H1 (cell line): Measurements from ENCODE around the gene CDK5RAP3. TPM values are rescaled to one million over a fixed set of nuclear protein-coding genes. Genes with fewer than 3 reads are reported as not detected.

Source experiments
- CTCF ChIA-PET: fragments of 300-600 bp; sonication (Branson Sonifier 250); formaldehyde crosslinking; loops from one replicate; lab custom pipeline; 2021; ENCODE audit not compliant: partially characterized antibody; lab: Charles Lee
- POLR2A ChIA-PET: fragments of 300-600 bp; sonication (Branson Sonifier 250); formaldehyde crosslinking; loops from one replicate; lab custom pipeline; 2021; ENCODE audit warnings: inconsistent platforms; ENCODE audit not compliant: partially characterized antibody; lab: Charles Lee
- DNase-seq, 2 experiments: peaks; one replicate each; pipeline versions ENCODE4 v3.0.0 to v3.0.0-alpha.2; 2010 to 2022; ENCODE audit warnings: low spot score in 2 of 2, low read depth in 1 of 2, mixed read lengths in 1 of 2
- FAIRE-seq: peaks from 2 replicates; lab custom pipeline; 2011; peaks lifted over from hg19 to GRCh38; lab: Jason Lieb, UNC
- H2AFZ ChIP-seq: 2 replicates; pipeline ENCODE4 v1.8.1; 2012; ENCODE audit warnings: low read length, inconsistent platforms
- H2AK5ac ChIP-seq: 2 replicates; pipeline ENCODE4 v1.6.1; 2013; ENCODE audit warnings: low read depth, low read length
- H2BK120ac ChIP-seq: replicated peaks from 2 replicates; pipeline ENCODE3; 2013; ENCODE audit warnings: low read depth, low read length, inconsistent platforms
- H2BK12ac ChIP-seq: 2 replicates; pipeline ENCODE4 v1.6.1; 2013; ENCODE audit warnings: low read depth, low read length
- H2BK15ac ChIP-seq: 2 replicates; pipeline ENCODE4 v1.6.1; 2013; ENCODE audit warnings: low read length
- H2BK20ac ChIP-seq: 2 replicates; pipeline ENCODE4 v1.6.1; 2013; ENCODE audit warnings: low read length
- H2BK5ac ChIP-seq: 2 replicates; pipeline ENCODE4 v1.6.1; 2013; ENCODE audit warnings: low read depth, low read length
- H3K14ac ChIP-seq: 2 replicates; pipeline ENCODE4 v1.6.1; 2013; ENCODE audit warnings: inconsistent platforms; ENCODE audit not compliant: insufficient read length
- H3K18ac ChIP-seq: 2 replicates; pipeline ENCODE4 v1.6.1; 2013; ENCODE audit warnings: low read length; ENCODE audit errors: extremely low read depth
- H3K23ac ChIP-seq: 2 replicates; pipeline ENCODE4 v1.6.1; 2013; ENCODE audit warnings: inconsistent platforms; ENCODE audit not compliant: insufficient read length
- H3K23me2 ChIP-seq: 2 replicates; pipeline ENCODE4 v1.6.1; 2013; ENCODE audit warnings: low read depth, low read length
- H3K27ac ChIP-seq: 2 replicates; pipeline ENCODE4 v1.6.1; 2011; ENCODE audit warnings: low read depth, low read length, inconsistent platforms
- H3K27me3 ChIP-seq, 4 experiments: replicated peaks in 1 of 4; 1 replicate in 1 of 4; 2 replicates in 3 of 4; pipeline versions ENCODE4 v1.6.1 to v1.8.1; 2011 to 2013; ENCODE audit warnings: low read length in 3 of 4, mild to moderate bottlenecking in 3 of 4, inconsistent platforms in 2 of 4, mixed read lengths in 2 of 4, moderate library complexity in 1 of 4; ENCODE audit not compliant: control insufficient read depth in 3 of 4, insufficient read depth in 3 of 4; ENCODE audit errors: extremely low read depth in 1 of 4
- H3K36me3 ChIP-seq, 4 experiments: 2 replicates each; pipeline versions ENCODE4 v1.6.1 to v1.8.1; 2011 to 2013; ENCODE audit warnings: mild to moderate bottlenecking in 4 of 4, low read length in 3 of 4, moderate library complexity in 2 of 4, control low read depth in 1 of 4, inconsistent platforms in 1 of 4; ENCODE audit not compliant: insufficient read depth in 4 of 4, control insufficient read depth in 2 of 4
- H3K4ac ChIP-seq: replicated peaks from 2 replicates; pipeline ENCODE3; 2013; ENCODE audit warnings: low read length, low read depth, mixed read lengths, inconsistent platforms; ENCODE audit not compliant: insufficient read length
- H3K4me1 ChIP-seq, 4 experiments: replicated peaks in 1 of 4; 1 replicate in 1 of 4; 2 replicates in 3 of 4; pipeline versions ENCODE4 v1.6.1 to v1.8.1; 2011 to 2013; ENCODE audit warnings: low read length in 3 of 4, inconsistent platforms in 2 of 4, mixed read lengths in 1 of 4; ENCODE audit not compliant: insufficient read depth in 4 of 4, control insufficient read depth in 3 of 4
- H3K4me2 ChIP-seq, 2 experiments: 2 replicates each; pipeline versions ENCODE4 v1.6.1 to v1.8.1; 2011 to 2013; ENCODE audit warnings: low read depth in 2 of 2, low read length in 2 of 2, control low read depth in 1 of 2, inconsistent platforms in 1 of 2, mild to moderate bottlenecking in 1 of 2; ENCODE audit not compliant: insufficient read depth in 1 of 2
- H3K4me3 ChIP-seq, 4 experiments: fragments of 200-600, 300-600 bp in 1 of 4; sonication (generic), shearing (Covaris generic), sonication (Bioruptor Twin) in 1 of 4; 2 replicates each; pipeline versions ENCODE4 v1.5.1 to v1.8.1; 2011 to 2016; ENCODE audit warnings: low read length in 4 of 4, low read depth in 3 of 4, control low read depth in 2 of 4, inconsistent platforms in 2 of 4, mild to moderate bottlenecking in 2 of 4, mixed read lengths in 1 of 4, moderate library complexity in 1 of 4; ENCODE audit not compliant: insufficient read depth in 2 of 4; ENCODE audit errors: extremely low read depth in 1 of 4
- H3K56ac ChIP-seq: replicated peaks from 2 replicates; pipeline ENCODE3; 2013; ENCODE audit warnings: low read depth, mild to moderate bottlenecking, mixed read lengths, low read length, inconsistent platforms; ENCODE audit not compliant: insufficient read length
- H3K79me1 ChIP-seq: 2 replicates; pipeline ENCODE4 v1.6.1; 2013; ENCODE audit warnings: low read depth, low read length, control low read depth
- H3K79me2 ChIP-seq, 2 experiments: 2 replicates each; pipeline versions ENCODE4 v1.6.1 to v1.8.1; 2012 to 2013; ENCODE audit warnings: low read length in 2 of 2, mild to moderate bottlenecking in 2 of 2, inconsistent platforms in 1 of 2; ENCODE audit not compliant: insufficient read depth in 2 of 2, control insufficient read depth in 1 of 2
- H3K9ac ChIP-seq, 4 experiments: replicated peaks in 1 of 4; 1 replicate in 1 of 4; 2 replicates in 3 of 4; pipeline versions ENCODE4 v1.6.1 to v1.8.1; 2011 to 2013; ENCODE audit warnings: low read depth in 3 of 4, low read length in 3 of 4, control low read depth in 2 of 4, mild to moderate bottlenecking in 2 of 4, moderate library complexity in 2 of 4, inconsistent platforms in 1 of 4; ENCODE audit errors: extremely low read depth in 1 of 4
- H3K9me3 ChIP-seq, 2 experiments: 2 replicates each; pipeline versions ENCODE4 v1.6.1 to v1.8.1; 2012 to 2013; ENCODE audit warnings: mild to moderate bottlenecking in 2 of 2, moderate library complexity in 2 of 2, control low read depth in 1 of 2, inconsistent platforms in 1 of 2, low read depth in 1 of 2, low read length in 1 of 2, mixed read lengths in 1 of 2; ENCODE audit not compliant: insufficient read depth in 2 of 2
- H4K20me1 ChIP-seq, 2 experiments: replicated peaks in 1 of 2; 2 replicates each; pipeline versions ENCODE3 to v1.8.1; 2011 to 2013; ENCODE audit warnings: inconsistent platforms in 2 of 2, low read length in 2 of 2, mild to moderate bottlenecking in 1 of 2; ENCODE audit not compliant: insufficient read depth in 2 of 2, control insufficient read depth in 1 of 2
- H4K5ac ChIP-seq: 2 replicates; pipeline ENCODE4 v1.6.1; 2013; ENCODE audit warnings: low read length, low read depth, mixed read lengths, inconsistent platforms; ENCODE audit not compliant: insufficient read length
- H4K8ac ChIP-seq: 2 replicates; pipeline ENCODE4 v1.8.0; 2013; ENCODE audit warnings: mild to moderate bottlenecking, moderate library complexity, low read length, inconsistent platforms; ENCODE audit not compliant: insufficient read depth; ENCODE audit errors: extremely low read depth
- H4K91ac ChIP-seq: replicated peaks from 2 replicates; pipeline ENCODE3; 2013; ENCODE audit warnings: low read length, mixed read lengths, inconsistent platforms; ENCODE audit not compliant: insufficient read length
- EZH2 ChIP-seq: fragments of 200-600 bp; sonication (generic); IDR thresholded peaks from 2 replicates; pipeline ENCODE4 v1.7.1; 2012; ENCODE audit warnings: low read depth, mild to moderate bottlenecking, moderate library complexity, low read length, inconsistent platforms; ENCODE audit not compliant: severe bottlenecking
- WGBS, 2 experiments: shearing (Covaris generic) in 1 of 2; methylation state at CpG; one replicate each; pipeline versions ENCODE4 v1.1.6 to v1.1.7; 2013 to 2015; ENCODE audit warnings: low lambda C conversion rate in 2 of 2, mixed read lengths in 2 of 2, inconsistent platforms in 1 of 2, low coverage in 1 of 2, missing lambda C conversion rate in 1 of 2; ENCODE audit not compliant: insufficient replicate concordance in 2 of 2, insufficient coverage in 1 of 2, insufficient read length in 1 of 2; ENCODE audit errors: extremely low coverage in 1 of 2, missing lambda C conversion rate in 1 of 2; 5-methylcytosine and 5-hydroxymethylcytosine counted together
- polyA plus RNA-seq, 7 experiments: library from polyadenylated mRNA; depleted of rRNA in 3 of 7; stranded (reverse) in 5 of 7; unstranded in 2 of 7; fragments of >200 nt in 5 of 7; fragments of 200-250 nt in 2 of 7; gene quantifications; 1 replicate in 5 of 7; 2 replicates in 1 of 7; 4 replicates in 1 of 7; pipeline versions ENCODE4 v1.2.1 to v1.2.3, GENCODE V29; 2011 to 2013; ENCODE audit warnings: missing spikeins in 2 of 7, mixed read lengths in 2 of 7
- total RNA-seq: library from RNA; stranded (reverse); fragmentation: NEBNext Ultra II Directional; extraction: Animal tissue kit (Norgen Biotek cat#: 25700); gene quantifications from 2 replicates; pipeline ENCODE4 v1.2.1, GENCODE V29; 2021

CDK5RAP3 gene
- total and polyA plus RNA-seq, 2 of the 8 experiments (the other 6 are each of a cell fraction or from before 2014, with no cell fraction given): 88.2 to 93.2 TPM

DNA sequence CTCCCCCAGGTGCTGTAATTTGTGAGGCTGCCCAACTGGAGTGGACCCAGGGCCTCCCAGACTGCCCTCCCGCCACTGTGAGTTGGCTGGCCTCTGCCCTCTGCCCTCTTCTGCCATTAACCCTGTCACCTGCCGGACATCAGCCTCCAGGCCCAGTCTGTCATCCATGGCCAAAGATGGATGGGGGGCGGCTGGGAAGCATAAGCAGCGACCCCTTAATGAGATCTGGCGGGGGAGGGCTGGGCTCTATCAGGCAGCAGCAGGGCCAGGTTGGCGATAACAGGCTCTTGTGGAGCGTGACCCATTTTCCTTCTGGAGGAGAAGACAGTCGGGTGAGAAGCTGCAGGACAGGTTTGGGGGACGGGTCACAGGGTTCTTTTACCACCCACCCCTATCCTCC, 25.3 kb downstream of the CDK5RAP3 start:
- no peak overlapping the region for H3K14ac ChIP-seq
- peak overlapping the region; percentile 22; the same call in 1 of the 2 replicates for H2BK12ac ChIP-seq
- no peak overlapping the region for H3K4ac ChIP-seq
- TF ChIP-seq EZH2: no peak
- H3K56ac ChIP-seq: no peak overlapping the region
- no peak overlapping the region for H3K27ac ChIP-seq
- no peaks in the 10 kb centered on the region for H4K20me1 ChIP-seq
- H3K9me3 ChIP-seq: no peaks in the 10 kb centered on the region
- no peak overlapping the region for H3K4me2 ChIP-seq
- H3K79me2 ChIP-seq: no peaks in the 10 kb centered on the region
- no peak for FAIRE-seq
- ChIA-PET CTCF (interaction anchor here (0.9 to 27.8 kb wide), 11 partner anchors 8 to 153 kb away, joined by 3 to 493 read pairs (median 7); partner anchors contain the start of genes PNPO and PRR15L), POLR2A (interaction anchor here (0.8 to 3.1 kb wide), 5 partner anchors 10 to 52 kb away, joined by 3 to 12 read pairs (median 8); partner anchors contain the start of gene NFE2L1)
- H2BK5ac ChIP-seq: no peak overlapping the region
- no peak overlapping the region for H4K8ac ChIP-seq
- no peak overlapping the region for H2AK5ac ChIP-seq
- no peak overlapping the region for H4K5ac ChIP-seq
- no peak overlapping the region for H4K91ac ChIP-seq
- H3K79me1 ChIP-seq: no peaks in the 10 kb centered on the region
- no peak overlapping the region for H3K9ac ChIP-seq
- H2BK20ac ChIP-seq: no peak overlapping the region; the same call in 1 of the 2 replicates
- no peak for DNase-seq
- no peaks in the 10 kb centered on the region for H3K27me3 ChIP-seq
- no peak overlapping the region for H2BK120ac ChIP-seq
- H3K23me2 ChIP-seq: no peaks in the 10 kb centered on the region
- 88% methylated on average over 9 of the region's 9 CpGs; no CpG with 5 or more reads in 1 of the 2 experiments for WGBS, 2 experiments
- peak overlapping the region; percentile 79; the same call in 1 of the 2 replicates for H3K18ac ChIP-seq
- peaks cover 10 to 27% (median 19%) of the 10 kb centered on the region in 4 experiments for H3K4me1 ChIP-seq
- H3K36me3 ChIP-seq: no peaks in the 10 kb centered on the region
- H3K23ac ChIP-seq: no peak overlapping the region
- H2BK15ac ChIP-seq: no peak overlapping the region; the same call in 1 of the 2 replicates
- H2AFZ ChIP-seq: no peak overlapping the region
- no peak overlapping the region for H3K4me3 ChIP-seq
